Neural progenitor cell (in vitro differentiated cells): ENCODE results near the gene NUDT1.

Experiments
- CTCF ChIP-seq: fragments of 200-600 bp; sonication (generic); IDR thresholded peaks from 2 replicates; pipeline ENCODE4 v1.5.1; 2017; ENCODE audit warnings: antibody characterized with exemption, mild to moderate bottlenecking
- EZH2 ChIP-seq: fragments of 200-600 bp; sonication (generic); IDR thresholded peaks from 2 replicates; pipeline ENCODE4 v1.6.1; 2017; ENCODE audit warnings: antibody characterized with exemption, mild to moderate bottlenecking, moderate library complexity
- EZH2phosphoT487 ChIP-seq: fragments of 200-600 bp; sonication (generic); IDR thresholded peaks from 2 replicates; pipeline ENCODE4 v1.6.1; 2017; ENCODE audit warnings: antibody characterized with exemption

GRCh38 chr7:2225830-2226229, 16.2 kb upstream of the NUDT1 start:
- TF ChIP-seq CTCF (no peak), EZH2 (no peak), EZH2phosphoT487 (no peak)
